ENCODE data around the gene COBLL1. TPM values are rescaled to one million over a fixed set of nuclear protein-coding genes. Genes with fewer than 3 reads are reported as not detected.
"Not testable (repeated sequence)": the region's sequence is repeated elsewhere in the genome, so short reads cannot be mapped to it uniquely, and the experiment has no call there.

Gene COBLL1
- total RNA-seq, 1 experiment from 2014 or later, result 3.6 TPM

- Histone ChIP-seq H3K36me3 (ENCODE audit: low read depth, low read length) (no peaks in the 10 kb centered on the region), H3F3A (ENCODE audit: low read length, unreplicated experiment) (no peaks in the 10 kb centered on the region), H2AFZ (ENCODE audit: low read length) (no peak overlapping the region), H3K79me2 (ENCODE audit: low read length) (no peaks in the 10 kb centered on the region), H3K9me2 (replicated peaks; ENCODE audit: low read length) (no peaks in the 10 kb centered on the region), H3K27me3 (ENCODE audit: low read length) (peaks cover 12% of the 10 kb centered on the region), H3K9ac (ENCODE audit: low read length) (no peak overlapping the region), H3K4me2 (ENCODE audit: low read length) (no peak overlapping the region), H3K9me3 (ENCODE audit: low read length) (no peaks in the 10 kb centered on the region), H3K4me1 (ENCODE audit: insufficient read depth, low read length) (no peaks in the 10 kb centered on the region), H3K4me3 (ENCODE audit: low read length) (no peak overlapping the region), H4K20me1 (ENCODE audit: low read length) (no peaks in the 10 kb centered on the region), H3K27ac (ENCODE audit: low read length) (no peak overlapping the region)
- ATAC-seq, result no peak
- ChIA-PET POLR2A (ENCODE audit: unreplicated experiment) (no interaction called here), CTCF (no interaction called here)
- TF ChIP-seq EZH2phosphoT487 (IDR thresholded peaks at IDR 0.05; ENCODE audit: borderline replicate concordance, low read length) (no peak), CTCF (conservative IDR thresholded peaks at IDR 0.05; ENCODE audit: low read depth, low read length) (no peak), EZH2 (IDR thresholded peaks at IDR 0.05; ENCODE audit: low read length, unreplicated experiment) (no peak)
- intact Hi-C loops (cut with micrococcal nuclease), result no loop called here
- BruUV-seq (replicated peaks), result no TSS peak
- DNase-seq, result no peak
These were observed 19.0 kb upstream of the COBLL1 start for GRCh38 chr2:164860694-164861042.

- H3K4me3 ChIP-seq (ENCODE audit: low read length); H3K4me1 ChIP-seq (ENCODE audit: insufficient read depth, low read length); H3K27ac ChIP-seq (ENCODE audit: low read length); H3K36me3 ChIP-seq (ENCODE audit: low read depth, low read length); DNase-seq; H3K9ac ChIP-seq (ENCODE audit: low read length); BruUV-seq (replicated peaks); H3K4me2 ChIP-seq (ENCODE audit: low read length); CTCF ChIA-PET; ATAC-seq; intact Hi-C loops (cut with micrococcal nuclease); H3K9me2 ChIP-seq (replicated peaks; ENCODE audit: low read length); H2AFZ ChIP-seq (ENCODE audit: low read length); H3K79me2 ChIP-seq (ENCODE audit: low read length); H3K9me3 ChIP-seq (ENCODE audit: low read length); POLR2A ChIA-PET (ENCODE audit: unreplicated experiment); H3F3A ChIP-seq (ENCODE audit: low read length, unreplicated experiment); H4K20me1 ChIP-seq (ENCODE audit: low read length): not testable (repeated sequence)
- H3K27me3 ChIP-seq (ENCODE audit: low read length), result peaks cover 12% of the 10 kb centered on the region
These were observed 18.5 kb upstream of the COBLL1 start for GRCh38 chr2:164859906-164860693.

- no peaks in the 10 kb centered on the region for H3K36me3 ChIP-seq (ENCODE audit: low read depth, low read length)
- no peaks in the 10 kb centered on the region for H4K20me1 ChIP-seq (ENCODE audit: low read length)
- no peak overlapping the region for H3K4me2 ChIP-seq (ENCODE audit: low read length)
- no peaks in the 10 kb centered on the region for H3K9me3 ChIP-seq (ENCODE audit: low read length)
- no peak overlapping the region for H3K27ac ChIP-seq (ENCODE audit: low read length)
- no peaks in the 10 kb centered on the region for H3K4me1 ChIP-seq (ENCODE audit: insufficient read depth, low read length)
- no peak overlapping the region for H3K9ac ChIP-seq (ENCODE audit: low read length)
- ATAC-seq, result no peak
- ChIA-PET POLR2A (ENCODE audit: unreplicated experiment) (no interaction called here), CTCF (no interaction called here)
- H3K27me3 ChIP-seq (ENCODE audit: low read length), result peaks cover 9% of the 10 kb centered on the region; the same call in 1 of the 2 replicates
- H3K79me2 ChIP-seq (ENCODE audit: low read length), result no peaks in the 10 kb centered on the region
- no peak overlapping the region for H2AFZ ChIP-seq (ENCODE audit: low read length)
- BruUV-seq (replicated peaks), result no TSS peak
- no peak overlapping the region for H3K4me3 ChIP-seq (ENCODE audit: low read length)
- H3F3A ChIP-seq (ENCODE audit: low read length, unreplicated experiment), result no peaks in the 10 kb centered on the region
- TF ChIP-seq EZH2 (IDR thresholded peaks at IDR 0.05; ENCODE audit: low read length, unreplicated experiment) (no peak), CTCF (conservative IDR thresholded peaks at IDR 0.05; ENCODE audit: low read depth, low read length) (no peak), EZH2phosphoT487 (IDR thresholded peaks at IDR 0.05; ENCODE audit: borderline replicate concordance, low read length) (no peak)
- intact Hi-C loops (cut with micrococcal nuclease), result no loop called here
- DNase-seq, result no peak
- no peaks in the 10 kb centered on the region for H3K9me2 ChIP-seq (replicated peaks; ENCODE audit: low read length)
These were observed 17.7 kb upstream of the COBLL1 start for GRCh38 chr2:164859251-164859818.

All from PC-3 (cell line).